Measurements from ENCODE around the gene FSIP1.

- TF ChIP-seq CTCF (IDR thresholded peaks at IDR 0.05) (no peak), POLR2A (IDR thresholded peaks at IDR 0.05) (no peak)
Observed at GRCh38 chr15:39592500-39592899, 190.1 kb downstream of the FSIP1 start.
